Activated T-helper 1 cell treated with Interleukin-2 at 50 U/mL for 16 hours (primary cell): Measurements from ENCODE around the gene PTRHD1.
"Not testable (repeated sequence)": the region's sequence is repeated elsewhere in the genome, so short reads cannot be mapped to it uniquely, and the experiment has no call there.

ENCODE experiments used
- DNase-seq: peaks from one replicate; pipeline ENCODE4 v3.0.0-alpha.2; 2020; ENCODE audit warnings: low read depth

Gene PTRHD1

DNA sequence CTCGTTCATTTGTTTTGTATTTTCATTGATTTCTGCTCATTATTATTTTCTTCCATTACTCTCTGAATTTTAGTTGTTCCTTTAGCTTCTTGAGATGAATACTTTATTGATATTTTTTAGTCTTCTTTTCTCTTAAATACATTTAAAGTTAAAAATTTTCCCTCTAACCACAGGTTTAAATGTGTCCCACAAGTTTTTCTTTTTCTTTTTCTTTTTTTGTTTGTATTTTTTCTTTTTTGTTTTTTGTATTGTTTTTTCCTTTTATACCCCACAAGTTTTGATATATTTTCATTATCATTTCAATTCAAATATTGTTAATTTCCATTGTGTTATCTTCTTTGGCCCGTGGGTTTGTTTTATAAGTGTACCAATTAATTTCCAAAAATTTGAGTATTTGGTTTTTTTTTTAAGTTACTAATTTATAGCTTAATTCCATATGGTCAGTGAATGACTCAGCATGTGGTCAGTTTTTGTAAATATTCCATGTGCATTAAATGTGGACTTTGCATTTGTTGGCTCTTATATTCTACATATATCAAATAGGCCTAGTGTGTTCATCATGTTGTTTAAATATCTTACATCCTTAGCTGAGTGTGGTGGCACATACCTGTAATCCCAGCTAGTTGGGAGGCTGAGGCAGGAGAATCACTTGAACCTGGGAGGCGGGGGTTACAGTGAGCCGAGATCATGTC is 16.3 kb upstream of the PTRHD1 start:
- DNase-seq, result no peak

DNA sequence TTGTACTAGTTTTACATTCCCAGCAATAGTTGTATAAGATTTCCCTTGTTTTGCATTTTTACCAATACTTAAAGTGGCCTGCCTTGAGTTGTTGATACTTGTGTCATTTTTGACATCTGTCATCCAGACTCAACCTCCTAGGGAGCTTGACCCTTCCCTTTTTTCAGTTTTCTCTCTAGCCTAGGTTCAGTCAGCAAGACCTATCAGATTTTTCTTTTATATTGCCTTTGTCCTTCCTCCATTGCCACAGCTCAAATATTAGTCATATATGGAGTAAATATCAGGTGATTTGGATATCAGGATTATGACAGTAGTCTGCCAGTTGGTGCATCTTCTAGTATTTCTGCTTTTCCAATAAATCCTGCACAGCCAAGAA is 13.5 kb upstream of the PTRHD1 start:
- no peak for DNase-seq

DNA sequence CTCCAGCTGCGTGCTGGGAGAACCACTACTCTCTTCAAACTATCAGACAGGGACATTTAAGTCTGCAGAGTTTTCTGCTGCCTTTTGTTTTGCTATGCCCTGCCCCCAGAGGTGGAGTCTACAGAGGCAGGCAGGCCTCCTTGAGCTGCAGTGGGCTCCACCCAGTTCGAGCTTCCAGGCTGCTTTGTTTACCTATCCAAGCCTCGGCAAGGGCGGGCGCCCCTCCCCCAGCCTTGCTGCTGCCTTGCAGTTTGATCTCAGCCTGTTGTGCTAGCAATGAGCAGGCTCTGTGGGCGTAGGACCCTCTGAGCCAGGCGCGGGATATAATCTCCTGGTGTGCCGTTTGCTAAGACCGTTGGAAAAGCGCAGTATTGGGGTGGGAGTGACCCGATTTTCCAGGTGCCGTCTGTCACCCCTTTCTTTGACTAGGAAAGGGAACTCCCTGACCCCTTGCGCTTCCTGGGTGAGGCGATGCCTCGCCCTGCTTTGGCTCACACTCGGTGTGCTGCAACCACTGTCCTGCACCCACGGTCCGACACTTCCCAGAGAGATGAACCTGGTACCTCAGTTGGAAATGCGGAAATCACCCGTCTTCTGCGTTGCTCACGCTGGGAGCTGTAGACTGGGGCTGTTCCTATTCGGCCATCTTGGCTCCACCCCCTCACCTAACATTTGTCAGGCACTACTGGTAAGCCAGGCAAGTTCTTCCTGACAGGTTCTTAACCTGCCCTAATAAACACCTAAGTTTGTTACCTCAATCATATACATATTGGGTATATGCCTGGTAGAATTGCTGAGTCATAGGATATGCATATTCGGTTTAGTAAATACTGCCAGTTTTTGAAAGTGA is 12.8 kb upstream of the PTRHD1 start:
- not testable (repeated sequence) for DNase-seq

DNA sequence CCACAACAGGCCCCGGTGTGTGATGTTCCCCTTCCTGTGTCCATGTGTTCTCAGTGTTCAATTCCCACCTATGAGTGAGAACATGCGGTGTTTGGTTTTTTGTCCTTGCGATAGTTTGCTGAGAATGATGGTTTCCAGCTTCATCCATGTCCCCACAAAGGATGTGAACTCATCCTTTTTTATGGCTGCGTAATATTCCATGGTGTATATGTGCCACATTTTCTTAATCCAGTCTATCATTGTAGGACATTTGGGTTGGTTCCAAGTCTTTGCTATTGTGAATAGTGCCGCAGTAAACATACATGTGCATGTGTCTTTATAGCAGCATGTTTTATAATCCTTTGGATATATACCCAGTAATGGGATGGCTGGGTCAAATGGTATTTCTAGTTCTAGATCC is 7.3 kb upstream of the PTRHD1 start:
- DNase-seq, result not testable (repeated sequence)

DNA sequence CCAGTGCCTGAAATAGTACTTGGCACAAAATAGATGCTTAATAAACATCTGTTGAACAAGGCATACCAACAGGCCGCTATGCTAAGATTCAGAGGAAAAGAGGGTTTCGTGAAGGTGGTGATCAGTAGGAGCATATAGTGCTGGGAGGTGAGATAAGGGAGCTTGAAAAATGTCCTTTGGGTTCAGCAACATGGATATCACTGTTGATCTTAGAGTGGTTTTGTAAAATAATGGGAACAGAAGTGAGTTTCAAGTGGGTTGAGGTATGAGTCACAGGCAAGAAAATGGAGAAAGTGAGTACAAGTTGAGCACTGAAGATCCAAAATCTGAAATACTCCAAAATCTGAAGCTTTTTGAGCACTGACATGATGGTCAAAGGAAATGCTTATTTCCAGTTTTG is 4.5 kb upstream of the PTRHD1 start:
- no peak for DNase-seq

DNA sequence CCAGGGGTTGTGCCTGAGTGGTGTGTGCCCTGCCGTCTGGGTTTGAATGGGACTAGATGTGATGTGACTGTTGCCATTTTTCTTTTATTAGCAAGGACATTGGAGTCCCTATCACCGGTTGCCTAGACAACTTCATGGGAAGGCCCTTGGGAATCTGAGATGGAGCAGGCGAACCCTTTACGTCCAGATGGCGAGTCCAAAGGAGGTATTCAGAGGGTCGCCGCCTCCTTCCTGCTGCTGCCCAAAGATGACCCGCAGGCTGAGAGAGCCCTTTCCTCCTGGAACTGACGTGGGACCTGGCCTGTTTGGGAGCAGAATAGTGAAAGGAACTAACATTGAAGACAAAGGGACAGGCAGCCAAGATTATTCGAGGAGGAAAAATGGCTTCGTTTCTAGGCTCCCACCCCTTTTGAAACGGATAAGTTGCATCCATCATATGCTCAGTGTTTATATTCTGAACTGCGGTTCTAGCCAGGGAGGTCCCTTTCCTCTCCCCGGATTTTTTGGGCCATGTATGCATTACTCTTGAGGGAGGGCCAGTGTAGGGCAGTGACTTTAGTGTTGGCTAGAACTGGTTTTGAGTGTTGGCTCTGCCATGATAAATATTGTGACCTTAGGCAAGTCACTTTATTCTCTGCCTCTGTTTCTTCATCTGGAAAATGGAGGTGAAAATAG is 707 bp upstream of the PTRHD1 start:
- no peak for DNase-seq

DNA sequence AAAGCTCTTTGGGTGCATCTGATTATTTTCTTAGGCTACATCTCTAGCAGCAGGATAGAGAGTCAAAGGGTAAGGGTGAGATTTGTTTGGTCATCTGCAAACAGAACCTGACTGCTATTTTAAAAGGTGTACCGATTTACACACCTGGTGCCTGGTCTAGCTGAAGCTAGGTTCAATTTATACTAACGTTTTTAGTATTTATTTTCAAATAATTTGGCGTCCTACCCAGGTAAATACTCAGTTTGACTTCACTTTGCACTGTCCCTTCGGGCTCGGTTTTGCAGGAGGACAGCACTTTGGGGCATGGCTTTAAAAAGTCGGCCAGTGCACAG is 683 bp downstream of the PTRHD1 start:
- DNase-seq, result no peak

DNA sequence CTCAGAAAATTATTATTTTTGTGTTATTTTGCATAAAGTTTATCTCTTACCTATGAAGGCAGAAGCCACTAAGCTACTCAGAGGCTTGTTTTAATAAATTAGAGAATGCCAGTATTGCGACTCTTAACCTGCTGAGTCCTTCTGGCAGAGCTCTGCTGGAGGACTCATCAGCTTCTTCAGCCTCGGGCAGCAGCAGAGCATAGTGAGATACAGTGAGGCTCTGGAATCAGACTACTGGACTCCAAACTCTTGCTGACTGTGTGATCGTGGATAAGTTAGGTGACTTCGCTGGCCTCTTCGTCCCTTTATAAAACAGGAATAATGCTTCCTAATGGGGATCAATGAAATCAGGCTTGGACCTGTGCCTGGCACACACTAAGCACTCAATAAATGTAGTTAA is 1.7 kb downstream of the PTRHD1 start:
- no peak for DNase-seq

DNA sequence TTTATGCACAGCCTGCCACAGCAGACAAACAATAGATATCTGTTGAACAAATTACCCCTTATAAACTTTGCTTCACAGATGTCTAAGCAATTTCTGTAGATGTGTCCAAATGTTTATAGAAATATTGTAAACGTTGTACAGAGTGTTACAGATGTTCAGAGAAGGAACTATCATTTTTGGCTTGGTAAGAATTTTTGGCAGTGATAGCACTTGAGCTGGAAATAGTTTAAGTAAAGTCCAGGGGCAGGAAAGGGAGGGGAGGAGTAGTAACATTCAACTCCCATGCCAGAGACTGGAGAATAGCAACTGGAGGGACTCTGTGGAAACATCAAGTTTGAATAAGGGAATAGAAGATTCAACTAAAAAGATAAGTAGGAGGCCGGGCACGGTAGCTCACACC is 4.4 kb downstream of the PTRHD1 start:
- no peak for DNase-seq

DNA sequence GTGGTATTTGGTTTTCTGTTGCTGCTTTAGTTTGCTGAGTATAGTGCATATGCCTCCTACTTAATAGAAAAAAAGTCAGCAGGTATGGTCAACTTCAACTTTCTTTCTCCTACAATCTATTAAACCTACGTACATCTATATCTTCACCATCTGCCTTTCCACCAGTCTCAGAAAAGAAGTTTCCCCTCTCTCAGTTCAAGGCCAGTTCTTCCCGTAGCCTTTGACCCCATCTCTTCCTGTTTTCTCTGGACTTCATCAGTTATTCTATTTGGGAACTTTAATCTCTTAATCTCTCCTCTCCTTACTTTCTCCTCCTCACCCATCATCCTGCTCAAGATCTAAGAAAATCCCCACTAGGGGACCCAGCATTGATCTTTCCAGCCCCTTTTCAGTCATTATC is 5.7 kb downstream of the PTRHD1 start:
- DNase-seq, result no peak

DNA sequence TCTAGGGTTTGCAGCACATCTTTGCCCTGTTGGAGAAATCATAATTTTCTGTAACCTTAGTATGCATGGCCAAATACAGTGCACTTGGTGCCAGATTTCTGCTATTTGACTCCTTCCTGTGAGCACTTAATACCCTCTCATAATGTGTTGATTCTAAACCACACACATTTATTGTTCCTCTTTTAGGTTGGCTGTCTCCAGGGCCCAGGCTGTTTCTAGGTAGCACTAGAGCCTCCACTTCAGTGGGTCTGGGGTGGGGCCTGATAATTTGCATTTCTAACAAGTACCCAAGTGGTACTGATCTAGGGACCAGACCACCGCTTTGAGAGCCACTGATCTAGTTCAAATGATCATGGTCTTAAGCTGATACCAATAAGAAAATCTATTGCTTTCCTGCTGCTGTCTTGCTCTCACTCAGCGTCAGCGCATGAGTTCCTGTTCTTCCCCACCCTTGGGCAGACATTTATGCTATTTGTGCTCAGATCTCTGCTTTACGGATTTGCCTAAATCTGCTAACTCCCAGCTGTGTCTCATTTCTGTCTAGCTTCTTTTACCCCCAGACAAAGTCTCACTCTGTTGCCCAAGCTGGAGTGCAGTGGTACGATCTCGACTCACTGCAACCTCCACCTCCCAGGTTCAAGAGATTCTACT is 7.4 kb downstream of the PTRHD1 start:
- DNase-seq, result no peak

DNA sequence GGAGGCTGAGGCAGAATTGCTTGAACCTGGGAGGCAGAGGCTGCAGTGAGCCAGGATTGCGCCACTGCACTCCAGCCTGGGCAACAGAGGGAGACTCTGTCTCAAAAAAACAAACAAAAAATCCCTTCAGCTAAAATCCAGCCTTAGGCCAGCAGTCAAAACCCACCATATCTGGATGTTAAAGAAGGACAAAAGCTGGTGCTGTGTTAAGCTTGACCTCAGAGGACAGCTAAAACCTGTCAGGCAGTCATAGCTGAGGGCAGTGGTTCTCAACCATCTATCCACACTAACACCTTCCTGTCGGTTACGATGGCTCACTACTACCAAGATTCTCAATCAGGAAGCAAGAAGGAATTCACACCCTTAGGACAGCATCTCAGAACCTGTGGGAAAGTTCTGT is 9.6 kb downstream of the PTRHD1 start:
- DNase-seq, result no peak

DNA sequence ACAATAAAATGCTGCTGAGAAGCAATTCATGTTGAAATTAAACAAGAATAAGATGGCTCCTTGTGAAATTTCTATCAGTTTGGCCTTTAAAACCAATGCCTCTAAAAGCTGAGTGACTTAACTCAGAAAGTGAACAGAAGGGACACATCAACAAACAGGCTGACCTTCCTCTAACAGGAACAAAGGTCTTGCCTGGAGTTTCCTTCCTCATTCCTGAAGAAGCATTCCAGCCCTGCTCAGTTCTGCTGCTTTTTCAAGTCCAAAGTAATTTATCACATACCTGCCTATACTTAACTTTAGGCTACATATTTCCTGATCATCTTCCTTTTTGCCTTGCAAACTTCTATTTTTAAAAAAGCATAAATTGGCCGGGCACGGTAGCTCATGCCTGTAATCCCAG is 14.1 kb downstream of the PTRHD1 start:
- no peak for DNase-seq

DNA sequence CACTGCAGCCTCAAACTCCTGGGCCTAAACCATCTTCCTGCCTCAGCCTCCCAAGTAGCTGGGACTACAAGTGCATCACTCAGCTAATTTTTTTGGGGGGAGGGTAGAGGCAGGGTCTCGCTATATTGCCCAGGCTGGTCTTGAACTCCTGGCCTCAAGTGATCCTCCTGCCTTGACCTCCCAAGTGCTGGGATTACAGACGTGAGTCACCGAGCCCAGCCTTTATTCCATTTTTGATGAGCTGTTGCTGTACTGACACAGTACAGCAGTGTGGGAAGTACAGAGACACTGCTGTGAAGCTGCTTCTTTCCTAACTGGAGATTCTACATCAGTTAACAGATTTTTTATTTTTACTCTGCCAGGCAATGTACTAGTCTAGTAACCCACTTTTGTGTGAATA is 18.8 kb downstream of the PTRHD1 start:
- no peak for DNase-seq

DNA sequence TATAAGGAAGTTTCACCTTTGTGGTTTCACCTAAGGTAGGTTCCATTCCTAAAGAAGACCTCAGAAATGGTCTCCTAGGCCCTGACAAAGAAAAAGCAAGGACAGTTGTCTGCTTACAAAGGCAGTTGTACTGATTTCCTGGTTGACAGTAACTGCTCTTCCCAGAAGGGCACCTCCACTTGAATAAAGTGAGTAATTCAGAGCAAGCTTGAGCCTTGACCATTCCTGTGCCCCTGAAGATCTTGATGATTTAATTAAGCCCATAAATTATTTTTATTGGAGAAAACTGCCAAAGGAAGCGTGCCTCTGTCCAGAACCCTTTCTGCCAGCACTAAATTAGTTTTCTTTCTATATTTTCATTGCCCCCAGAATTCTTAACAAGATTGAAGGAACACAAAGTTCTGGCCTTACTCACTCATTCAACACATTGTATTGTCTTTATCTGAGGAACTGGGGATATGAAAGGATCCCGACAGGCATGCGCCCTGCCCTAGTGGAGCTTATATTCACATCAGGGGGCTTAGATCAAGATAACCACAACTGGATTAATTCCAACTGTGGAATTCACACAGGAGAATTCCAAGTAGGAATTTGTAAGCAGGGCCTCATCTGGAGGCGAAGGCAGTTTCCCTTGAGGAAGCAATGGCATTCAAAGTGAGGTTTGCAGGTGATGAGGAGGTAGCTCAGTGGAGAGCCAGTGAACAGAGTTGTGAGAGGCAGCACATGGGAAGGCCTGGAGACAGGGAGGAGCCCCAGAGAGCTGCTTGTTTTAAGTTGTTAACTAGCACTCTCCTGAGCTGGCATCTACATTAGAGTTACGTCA is 21.2 kb downstream of the PTRHD1 start:
- no peak for DNase-seq

DNA sequence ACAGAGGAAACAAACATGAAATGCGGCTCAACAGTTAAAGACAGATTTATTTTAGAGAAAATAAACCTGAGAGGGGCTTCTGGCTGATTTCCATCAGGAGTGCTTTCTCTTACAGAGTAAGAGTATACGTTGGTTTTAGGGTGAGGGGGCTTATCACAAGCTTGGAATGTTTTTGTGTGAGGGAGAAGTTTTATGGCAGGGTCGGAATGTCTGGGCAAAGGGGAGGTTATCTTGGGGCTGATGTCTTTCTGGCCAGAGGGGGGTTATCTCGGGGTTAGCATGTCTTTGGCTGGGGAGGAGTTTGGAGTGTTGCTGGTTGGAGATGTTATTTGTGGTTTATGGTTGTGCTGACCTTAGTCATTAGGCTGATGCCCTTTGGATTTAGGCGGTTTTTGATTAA is 22.1 kb downstream of the PTRHD1 start:
- DNase-seq, result no peak

DNA sequence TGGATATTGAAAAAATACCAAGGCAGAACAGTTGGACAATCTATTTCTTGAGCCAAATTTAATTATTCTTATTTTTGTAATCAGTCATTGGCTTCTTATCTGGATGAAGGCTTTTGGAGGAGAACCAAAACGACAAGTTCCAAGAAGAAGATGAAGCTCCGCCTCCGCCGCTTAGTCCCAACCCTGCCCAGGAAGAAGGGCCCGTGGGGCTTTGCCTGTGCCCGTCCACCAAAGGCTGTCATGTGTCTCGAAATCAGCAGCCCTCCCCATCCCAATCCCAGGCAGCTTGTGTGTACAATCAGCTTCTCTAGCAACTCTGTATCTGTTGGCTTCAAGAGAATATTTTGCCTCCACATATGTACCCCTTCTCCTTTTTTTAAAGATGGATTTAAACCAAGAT is 24.6 kb downstream of the PTRHD1 start:
- DNase-seq, result no peak

DNA sequence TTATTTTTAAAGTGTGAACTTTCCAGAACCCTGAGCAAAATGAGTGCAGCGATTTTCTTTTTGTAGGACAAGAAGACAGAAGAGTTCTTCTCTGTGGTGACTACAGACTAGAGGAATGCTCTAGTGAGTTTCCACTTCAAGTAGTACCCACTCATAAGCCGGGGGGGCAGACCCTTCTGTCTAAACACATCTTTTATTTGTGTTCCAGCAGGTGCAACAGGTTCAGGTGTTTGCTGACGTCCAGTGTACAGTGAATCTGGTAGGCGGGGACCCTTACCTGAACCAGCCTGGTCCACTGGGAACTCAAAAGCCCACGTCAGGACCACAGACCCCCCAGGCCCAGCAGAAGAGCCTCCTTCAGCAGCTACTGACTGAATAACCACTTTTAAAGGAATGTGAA is 25.2 kb downstream of the PTRHD1 start:
- no peak for DNase-seq

DNA sequence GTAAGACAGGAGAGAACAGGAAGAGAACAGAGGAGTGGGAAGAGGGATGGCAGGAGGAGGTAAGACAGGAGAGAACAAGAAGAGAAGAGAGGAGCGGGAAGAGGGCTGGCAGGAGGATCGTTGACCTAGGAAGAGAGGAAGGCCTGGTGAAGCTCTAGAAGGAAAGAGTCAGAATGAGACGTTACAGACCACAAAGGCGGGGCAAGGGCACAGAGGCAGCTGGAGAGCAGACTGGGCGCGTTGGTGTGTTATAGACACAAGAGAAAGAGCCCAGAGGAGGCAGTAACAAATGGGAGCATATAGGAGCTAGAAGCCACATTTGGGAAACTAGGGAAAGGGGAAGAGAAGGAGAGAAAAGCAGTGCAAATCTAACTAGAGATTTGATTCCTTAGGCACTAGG is 26.6 kb downstream of the PTRHD1 start:
- DNase-seq, result no peak

DNA sequence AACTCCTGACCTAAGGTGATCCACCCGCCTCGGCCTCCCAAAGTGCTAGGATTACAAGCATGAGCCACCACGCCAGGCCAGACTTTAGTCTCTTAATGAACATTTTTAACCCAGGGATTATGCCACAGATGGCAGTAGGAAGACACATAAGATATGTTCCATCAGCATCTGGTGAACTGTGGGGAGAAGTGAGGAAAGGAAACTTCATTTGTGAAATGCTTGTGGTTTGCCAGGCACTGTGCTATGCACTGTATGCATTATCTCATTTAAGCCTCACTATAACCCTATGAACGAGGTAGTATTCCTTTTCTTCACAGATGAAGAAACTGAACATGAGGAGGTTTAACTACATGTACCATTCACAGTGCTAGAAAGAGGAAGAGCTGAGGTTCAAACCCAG is 29.3 kb downstream of the PTRHD1 start:
- DNase-seq, result no peak

DNA sequence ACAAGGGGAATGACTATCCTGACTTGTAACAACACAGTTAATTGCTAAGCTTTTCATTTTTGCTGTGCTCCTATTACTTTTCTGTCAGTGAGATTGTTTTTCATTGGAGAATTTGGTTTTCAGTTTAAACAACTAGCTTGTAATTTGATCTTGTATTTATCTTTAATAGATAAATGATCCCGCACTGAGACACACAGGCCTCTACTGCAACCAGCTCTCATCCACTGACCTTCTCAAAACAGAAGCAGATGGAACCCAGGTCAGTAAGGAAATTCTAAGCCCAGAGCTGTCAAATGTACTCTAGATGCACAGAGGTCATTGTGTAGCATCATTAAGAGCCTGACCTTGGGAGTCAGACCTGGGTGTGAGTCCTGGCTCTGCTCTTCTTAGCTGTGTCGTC is 30.7 kb downstream of the PTRHD1 start:
- DNase-seq, result no peak

DNA sequence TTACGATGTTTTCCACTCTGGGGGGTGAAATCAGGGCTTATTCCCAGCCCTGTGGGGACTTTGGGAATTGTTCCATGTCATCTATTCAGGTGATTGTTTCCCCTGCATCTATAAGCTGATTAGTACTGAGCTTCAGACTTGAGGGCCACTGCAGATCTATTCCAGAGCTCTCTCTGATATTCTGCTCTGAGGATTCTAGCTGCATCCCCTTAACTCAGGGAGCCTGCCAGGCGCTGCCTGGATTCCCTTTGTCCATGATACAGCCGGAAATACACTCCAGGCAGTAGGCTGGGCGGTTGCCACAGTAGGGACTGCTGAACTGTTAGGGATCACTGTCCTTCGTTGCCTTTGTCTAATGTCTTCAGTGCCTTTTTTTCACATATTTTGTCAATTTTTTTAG is 31.3 kb downstream of the PTRHD1 start:
- DNase-seq, result no peak
